CD4-positive, CD25-positive, alpha-beta regulatory T cell (primary cell): Measurements from ENCODE around the gene DNAH1. TPM values are rescaled to one million over a fixed set of nuclear protein-coding genes. Genes with fewer than 3 reads are reported as not detected.

Source experiments
- ATAC-seq, 2 donors: fragments of 150-1000 bp; cut with Tn5 transposase; one replicate each; pipeline ENCODE4 v1.10.0; 2021; ENCODE audit warnings: low read depth in 2 of 2, moderate number of reproducible peaks in 2 of 2, moderate library complexity in 1 of 2
- DNase-seq, 3 donors: peaks; one replicate each; pipeline versions ENCODE4 v3.0.0 to v3.0.0-alpha.2; 2012 to 2022; ENCODE audit warnings: mixed read lengths in 1 of 3
- H3K27ac ChIP-seq: one replicate; pipeline ENCODE4 v1.7.0; 2013; ENCODE audit warnings: mild to moderate bottlenecking, low read length; ENCODE audit not compliant: insufficient read depth, poor library complexity, severe bottlenecking
- H3K27me3 ChIP-seq: one replicate; pipeline ENCODE4 v1.7.0; 2013; ENCODE audit warnings: low read length; ENCODE audit not compliant: control insufficient read depth, insufficient read depth
- H3K36me3 ChIP-seq: one replicate; pipeline ENCODE4 v1.7.0; 2013; ENCODE audit warnings: mild to moderate bottlenecking, low read length, moderate library complexity; ENCODE audit not compliant: control insufficient read depth, insufficient read depth
- H3K4me1 ChIP-seq: 2 replicates; pipeline ENCODE4 v1.7.0; 2013; ENCODE audit warnings: mild to moderate bottlenecking, low read length; ENCODE audit not compliant: insufficient read depth, control insufficient read depth, poor library complexity, severe bottlenecking
- H3K4me3 ChIP-seq: one replicate; pipeline ENCODE4 v1.7.0; 2013; ENCODE audit warnings: low read depth, mild to moderate bottlenecking, low read length, moderate library complexity
- H3K9me3 ChIP-seq, 2 experiments: 1 replicate in 1 of 2; 2 replicates in 1 of 2; pipeline ENCODE4 v1.7.0; 2013; ENCODE audit warnings: low read length in 2 of 2, mild to moderate bottlenecking in 1 of 2, moderate library complexity in 1 of 2; ENCODE audit not compliant: control insufficient read depth in 2 of 2
- H3K27ac Mint-ChIP-seq, 3 donors: one replicate each; pipeline ENCODE4 v1.8.0; 2020 to 2022; ENCODE audit warnings: mild to moderate bottlenecking in 3 of 3, mixed read lengths in 3 of 3, moderate library complexity in 2 of 3
- H3K27me3 Mint-ChIP-seq: one replicate; pipeline ENCODE4 v1.8.0; 2022; ENCODE audit warnings: mild to moderate bottlenecking, mixed read lengths
- H3K36me3 Mint-ChIP-seq: one replicate; pipeline ENCODE4 v1.8.0; 2020; ENCODE audit warnings: mixed read lengths
- H3K4me1 Mint-ChIP-seq, 4 donors: one replicate each; pipeline ENCODE4 v1.8.0; 2020 to 2022; ENCODE audit warnings: mixed read lengths in 4 of 4, mild to moderate bottlenecking in 1 of 4
- H3K4me3 Mint-ChIP-seq, 4 donors: one replicate each; pipeline ENCODE4 v1.8.0; 2020 to 2022; ENCODE audit warnings: mild to moderate bottlenecking in 4 of 4, mixed read lengths in 4 of 4, moderate library complexity in 3 of 4
- H3K9me3 Mint-ChIP-seq, 7 donors: one replicate each; pipeline ENCODE4 v1.8.0; 2020 to 2022; ENCODE audit warnings: mixed read lengths in 7 of 7, mild to moderate bottlenecking in 3 of 7, moderate library complexity in 2 of 7
- polyA plus RNA-seq, 4 donors: library from polyadenylated mRNA; unstranded; fragments of 300-500 nt; fragmentation: Illumina TruSeq; gene quantifications; one replicate each; pipeline ENCODE4 v1.2.3, GENCODE V29; 2021
- total RNA-seq: library from RNA; stranded (reverse); gene quantifications from one replicate; pipeline ENCODE4 v1.2.3, GENCODE V29; 2022

The DNAH1 gene
- total and polyA plus RNA-seq, 5 donors from 2014 or later: 0.39 to 59.8 (median 0.67) TPM

GRCh38 chr3:52292247-52293065 lies 23.7 kb upstream of the DNAH1 start:
- Histone ChIP-seq H3K4me1 (peaks cover 20% of the 10 kb centered on the region), H3K4me3 (no peak overlapping the region), H3K27me3 (no peaks in the 10 kb centered on the region), H3K9me3 (no peaks in the 10 kb centered on the region), H3K36me3 (peaks cover 28% of the 10 kb centered on the region), H3K27ac (no peak overlapping the region)
- Mint-ChIP-seq H3K27me3 (no peaks in the 10 kb centered on the region), H3K9me3 (no peaks in the 10 kb centered on the region), H3K36me3 (peaks cover 16% of the 10 kb centered on the region), H3K27ac (no peak overlapping the region), H3K4me1 (peaks cover 7 to 47% (median 29%) of the 10 kb centered on the region in 4 donors), H3K4me3 (peak overlapping the region in 1 of 4 donors; percentile 85)
- DNase-seq (no peak), ATAC-seq (no peak)

- Mint-ChIP-seq H3K9me3 (no peaks in the 10 kb centered on the region), H3K4me3 (no peak overlapping the region), H3K27me3 (no peaks in the 10 kb centered on the region), H3K36me3 (peaks cover 16% of the 10 kb centered on the region), H3K27ac (no peak overlapping the region), H3K4me1 (peaks cover 4 to 37% (median 24%) of the 10 kb centered on the region in 4 donors)
- DNase-seq (no peak), ATAC-seq (no peak)
- Histone ChIP-seq H3K4me3 (no peak overlapping the region), H3K27ac (no peak overlapping the region), H3K9me3 (no peaks in the 10 kb centered on the region), H3K4me1 (peaks cover 14% of the 10 kb centered on the region), H3K36me3 (peaks cover 28% of the 10 kb centered on the region), H3K27me3 (no peaks in the 10 kb centered on the region)
Observed at GRCh38 chr3:52293491-52294319, 22.4 kb upstream of the DNAH1 start.

- Mint-ChIP-seq H3K4me3 (no peak overlapping the region), H3K9me3 (no peaks in the 10 kb centered on the region), H3K27me3 (no peaks in the 10 kb centered on the region), H3K4me1 (peaks cover 0 to 34% (median 16%) of the 10 kb centered on the region in 4 donors), H3K27ac (peak overlapping the region in 1 of 3 donors; percentile 20), H3K36me3 (peaks cover 16% of the 10 kb centered on the region)
- DNase-seq: no peak
- no peaks in the 10 kb centered on the region for H3K9me3 ChIP-seq
- H3K4me1 ChIP-seq: peaks cover 6% of the 10 kb centered on the region
- H3K36me3 ChIP-seq: peaks cover 28% of the 10 kb centered on the region
- no peak overlapping the region for H3K27ac ChIP-seq
- no peak for ATAC-seq
- no peaks in the 10 kb centered on the region for H3K27me3 ChIP-seq
- no peak overlapping the region for H3K4me3 ChIP-seq
Observed at GRCh38 chr3:52294320-52295150, 21.6 kb upstream of the DNAH1 start.

GRCh38 chr3:52295671-52296208 lies 20.4 kb upstream of the DNAH1 start:
- peaks cover 16% of the 10 kb centered on the region for H3K36me3 Mint-ChIP-seq
- Histone ChIP-seq H3K4me1 (peaks cover 4% of the 10 kb centered on the region), H3K36me3 (peaks cover 25% of the 10 kb centered on the region), H3K27me3 (no peaks in the 10 kb centered on the region), H3K9me3 (no peaks in the 10 kb centered on the region), H3K27ac (no peak overlapping the region), H3K4me3 (no peak overlapping the region)
- no peak for ATAC-seq
- no peak overlapping the region for H3K27ac Mint-ChIP-seq
- H3K4me1 Mint-ChIP-seq: peaks cover 0 to 29% (median 12%) of the 10 kb centered on the region in 4 donors
- H3K9me3 Mint-ChIP-seq: no peaks in the 10 kb centered on the region
- no peaks in the 10 kb centered on the region for H3K27me3 Mint-ChIP-seq
- H3K4me3 Mint-ChIP-seq: no peak overlapping the region
- DNase-seq: no peak

GRCh38 chr3:52297242-52298148 lies 18.6 kb upstream of the DNAH1 start:
- H3K9me3 ChIP-seq: no peaks in the 10 kb centered on the region
- no peak overlapping the region for H3K27ac Mint-ChIP-seq
- DNase-seq: no peak

GRCh38 chr3:52298149-52299098 lies 17.7 kb upstream of the DNAH1 start:
- ATAC-seq: no peak
- Mint-ChIP-seq H3K27me3 (no peaks in the 10 kb centered on the region), H3K27ac (no peak overlapping the region)

More at GRCh38 chr3:52297242-52298148, 18.6 kb upstream of the DNAH1 start:
- Mint-ChIP-seq H3K27me3 (no peaks in the 10 kb centered on the region), H3K9me3 (no peaks in the 10 kb centered on the region), H3K4me1 (peaks cover 0 to 21% (median 5%) of the 10 kb centered on the region in 4 donors), H3K36me3 (peaks cover 12% of the 10 kb centered on the region), H3K4me3 (no peak overlapping the region)
- no peak for ATAC-seq
- peaks cover 12% of the 10 kb centered on the region for H3K36me3 ChIP-seq
- H3K27me3 ChIP-seq: no peaks in the 10 kb centered on the region
- no peak overlapping the region for H3K4me3 ChIP-seq
- no peaks in the 10 kb centered on the region for H3K4me1 ChIP-seq
- H3K27ac ChIP-seq: no peak overlapping the region

More at GRCh38 chr3:52298149-52299098, 17.7 kb upstream of the DNAH1 start:
- Mint-ChIP-seq H3K36me3 (peaks cover 12% of the 10 kb centered on the region), H3K4me3 (peak overlapping the region in 1 of 4 donors; percentile 54), H3K9me3 (no peaks in the 10 kb centered on the region), H3K4me1 (peaks cover 0 to 21% (median 5%) of the 10 kb centered on the region in 4 donors)
- no peak overlapping the region for H3K27ac ChIP-seq
- no peaks in the 10 kb centered on the region for H3K27me3 ChIP-seq
- H3K4me3 ChIP-seq: no peak overlapping the region
- no peaks in the 10 kb centered on the region for H3K9me3 ChIP-seq
- H3K36me3 ChIP-seq: peaks cover 4% of the 10 kb centered on the region
- no peaks in the 10 kb centered on the region for H3K4me1 ChIP-seq
- no peak for DNase-seq
